ENCODE results near the gene TJP3.

Gene TJP3

GRCh38 chr19:3673506-3674439 lies 34.4 kb upstream of the TJP3 start:
- no peak for FAIRE-seq
- DNase-seq (ENCODE audit: insufficient read length) = no peak
- TF ChIP-seq TAF1 (IDR thresholded peaks at IDR 0.05; ENCODE audit: borderline replicate concordance, low read depth, low read length) (no peak), POLR2AphosphoS5 (IDR thresholded peaks at IDR 0.05; ENCODE audit: low read depth, low read length) (no peak), POLR2A (IDR thresholded peaks at IDR 0.05; ENCODE audit: low read depth, low read length) (no peak)

GRCh38 chr19:3674784-3675543 lies 33.2 kb upstream of the TJP3 start:
- TF ChIP-seq TAF1 (IDR thresholded peaks at IDR 0.05; ENCODE audit: borderline replicate concordance, low read depth, low read length) = no peak
- no peak for TF ChIP-seq POLR2A (IDR thresholded peaks at IDR 0.05; ENCODE audit: low read depth, low read length)
- no peak for TF ChIP-seq POLR2AphosphoS5 (IDR thresholded peaks at IDR 0.05; ENCODE audit: low read depth, low read length)
- DNase-seq (ENCODE audit: insufficient read length) (no peak), FAIRE-seq (no peak)

GRCh38 chr19:3678188-3678587 lies 30.0 kb upstream of the TJP3 start:
- TF ChIP-seq TAF1 (IDR thresholded peaks at IDR 0.05; ENCODE audit: borderline replicate concordance, low read depth, low read length) = no peak
- no peak for TF ChIP-seq POLR2A (IDR thresholded peaks at IDR 0.05; ENCODE audit: low read depth, low read length)
- no peak for TF ChIP-seq POLR2AphosphoS5 (IDR thresholded peaks at IDR 0.05; ENCODE audit: low read depth, low read length)
- no peak for DNase-seq (ENCODE audit: insufficient read length)
- no peak for FAIRE-seq

- DNase-seq (ENCODE audit: insufficient read length) (no peak), FAIRE-seq (no peak)
- TF ChIP-seq POLR2AphosphoS5 (IDR thresholded peaks at IDR 0.05; ENCODE audit: low read depth, low read length) (no peak), POLR2A (IDR thresholded peaks at IDR 0.05; ENCODE audit: low read depth, low read length) (no peak), TAF1 (IDR thresholded peaks at IDR 0.05; ENCODE audit: borderline replicate concordance, low read depth, low read length) (no peak)
Observed at GRCh38 chr19:3679138-3679537, 29.0 kb upstream of the TJP3 start.

- no peak for FAIRE-seq
- DNase-seq (ENCODE audit: insufficient read length) = no peak
- TF ChIP-seq TAF1 (IDR thresholded peaks at IDR 0.05; ENCODE audit: borderline replicate concordance, low read depth, low read length) = no peak
Observed at GRCh38 chr19:3679581-3679980, 28.6 kb upstream of the TJP3 start.

DNA sequence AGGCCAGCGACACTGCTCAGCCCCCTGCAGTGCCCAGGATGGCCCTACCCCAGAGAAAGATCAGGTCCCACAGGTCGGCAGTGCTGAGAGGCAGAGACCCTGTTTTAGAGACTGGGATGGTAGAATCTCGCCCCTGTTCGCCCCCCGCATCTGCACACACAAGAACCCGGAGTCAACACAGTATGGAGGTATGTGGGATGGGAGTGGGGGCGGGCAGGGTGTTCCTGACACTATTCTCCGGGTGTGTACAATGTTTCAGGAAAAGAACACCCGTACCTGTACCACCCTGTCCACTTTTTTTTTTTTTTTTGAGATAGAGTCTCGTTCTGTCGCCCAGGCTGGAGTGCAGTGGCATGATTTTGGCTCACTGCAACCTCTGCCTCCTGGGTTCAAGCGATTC lies 27.2 kb upstream of the TJP3 start:
- TF ChIP-seq TAF1 (IDR thresholded peaks at IDR 0.05; ENCODE audit: borderline replicate concordance, low read depth, low read length) (no peak), POLR2AphosphoS5 (IDR thresholded peaks at IDR 0.05; ENCODE audit: low read depth, low read length) (no peak), POLR2A (IDR thresholded peaks at IDR 0.05; ENCODE audit: low read depth, low read length) (no peak)
- DNase-seq (ENCODE audit: insufficient read length) (no peak), FAIRE-seq (no peak)

- DNase-seq (ENCODE audit: insufficient read length) (no peak), FAIRE-seq (no peak)
- no peak for TF ChIP-seq TAF1 (IDR thresholded peaks at IDR 0.05; ENCODE audit: borderline replicate concordance, low read depth, low read length)
Observed at GRCh38 chr19:3682286-3682685, 25.9 kb upstream of the TJP3 start.

DNA sequence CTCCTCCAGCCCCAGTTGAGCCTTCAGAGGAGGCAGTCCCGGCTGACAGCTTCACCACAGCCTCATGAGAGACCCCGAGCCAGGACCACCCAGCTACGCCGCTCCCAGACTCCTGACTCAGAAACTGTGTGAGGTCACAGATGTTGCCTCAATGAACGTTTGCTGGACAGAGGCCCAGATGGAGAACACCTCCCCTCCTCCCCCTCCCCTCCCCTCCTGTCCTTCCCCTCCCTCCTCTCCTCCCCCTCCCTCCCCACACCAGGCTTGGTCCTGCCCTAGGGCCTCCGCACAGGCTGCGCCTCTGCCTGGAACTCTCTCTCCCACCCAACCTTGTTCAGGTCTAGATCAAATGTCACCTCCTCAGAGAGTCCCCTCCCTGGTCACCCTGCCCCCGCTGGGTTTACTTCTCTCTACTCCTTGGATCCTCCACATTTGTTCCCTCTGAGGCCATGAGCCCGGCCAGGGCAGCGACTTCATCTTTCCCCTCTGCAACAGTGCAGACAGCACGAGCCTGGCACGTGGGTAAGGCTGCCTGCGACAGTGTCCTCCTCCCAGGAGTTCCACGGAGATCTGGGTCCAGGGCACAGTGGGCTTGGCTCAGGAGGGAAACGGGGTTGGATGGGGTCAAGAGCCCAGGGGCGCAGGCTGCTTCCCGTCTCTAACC lies 25.3 kb upstream of the TJP3 start:
- no peak for TF ChIP-seq POLR2AphosphoS5 (IDR thresholded peaks at IDR 0.05; ENCODE audit: low read depth, low read length)
- TF ChIP-seq TAF1 (IDR thresholded peaks at IDR 0.05; ENCODE audit: borderline replicate concordance, low read depth, low read length) = no peak
- TF ChIP-seq POLR2A (IDR thresholded peaks at IDR 0.05; ENCODE audit: low read depth, low read length) = no peak
- DNase-seq (ENCODE audit: insufficient read length) = no peak
- FAIRE-seq = no peak

DNA sequence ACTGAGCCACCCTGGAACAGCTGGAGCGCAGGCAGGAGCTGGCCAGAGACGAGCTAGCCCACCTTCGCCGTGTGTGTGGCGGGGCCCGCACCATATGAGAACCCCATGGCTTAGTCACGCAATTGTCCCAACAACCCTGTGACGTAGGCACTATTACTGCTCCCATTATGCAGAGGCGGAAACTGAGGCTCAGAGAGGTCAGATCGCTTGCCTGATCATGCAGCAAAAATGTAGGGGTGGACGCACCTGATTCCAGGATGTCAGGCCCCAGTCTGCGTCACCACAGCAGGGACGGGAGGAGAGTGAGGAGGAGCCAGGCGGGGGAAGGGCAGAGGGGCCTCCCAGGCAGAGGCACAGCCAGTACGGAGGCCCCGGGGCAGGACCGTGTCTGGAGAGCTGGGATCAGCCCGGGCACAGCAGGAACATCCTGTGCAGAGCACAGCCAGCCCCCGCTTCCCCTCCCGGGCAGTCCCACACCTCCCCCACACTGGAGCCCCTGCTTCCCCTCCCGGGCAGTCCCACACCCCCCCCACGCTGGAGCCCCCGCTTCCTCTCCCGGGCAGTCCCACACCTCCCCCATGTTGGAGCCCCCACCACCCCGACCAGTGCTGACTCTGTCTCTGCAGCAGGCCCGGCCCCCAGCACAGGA lies 24.7 kb upstream of the TJP3 start:
- DNase-seq (ENCODE audit: insufficient read length) = peak; percentile 63
- no peak for FAIRE-seq
- no peak for TF ChIP-seq POLR2AphosphoS5 (IDR thresholded peaks at IDR 0.05; ENCODE audit: low read depth, low read length)
- TF ChIP-seq POLR2A (IDR thresholded peaks at IDR 0.05; ENCODE audit: low read depth, low read length) = no peak
- TF ChIP-seq TAF1 (IDR thresholded peaks at IDR 0.05; ENCODE audit: borderline replicate concordance, low read depth, low read length) = no peak

- FAIRE-seq = peak; percentile 97
- TF ChIP-seq POLR2AphosphoS5 (IDR thresholded peaks at IDR 0.05; ENCODE audit: low read depth, low read length) = peak; percentile 62
- peak; percentile 41; the same call in 1 of the 2 replicates for TF ChIP-seq POLR2A (IDR thresholded peaks at IDR 0.05; ENCODE audit: low read depth, low read length)
- no peak for TF ChIP-seq TAF1 (IDR thresholded peaks at IDR 0.05; ENCODE audit: borderline replicate concordance, low read depth, low read length)
- peak; percentile 70 for DNase-seq (ENCODE audit: insufficient read length)
Observed at GRCh38 chr19:3684054-3684816, 23.9 kb upstream of the TJP3 start.

Measured in GM12892 (cell line).